OCI-LY3 (cell line): ENCODE results near the gene FAM174B.

Experiments
- H2AFZ ChIP-seq: fragments of 200-600, 300-600 bp; shearing (Covaris generic); 2 replicates; pipeline ENCODE4 v1.6.0; 2014; ENCODE audit warnings: antibody characterized with exemption, low read depth, low read length
- H3K27ac ChIP-seq: fragments of 200-600, 300-600 bp; sonication (generic); 2 replicates; pipeline ENCODE4 v1.5.1; 2014; ENCODE audit warnings: mild to moderate bottlenecking, low read length, moderate library complexity, mixed read lengths
- H3K27me3 ChIP-seq: fragments of 200-600, 300-600 bp; sonication (generic); 2 replicates; pipeline ENCODE4 v1.6.1; 2014; ENCODE audit warnings: low read depth, low read length, mixed read lengths
- H3K36me3 ChIP-seq: fragments of 200-600, 300-600 bp; sonication (generic); replicated peaks from 2 replicates; pipeline ENCODE3; 2014; ENCODE audit warnings: low read depth, low read length, mixed read lengths
- H3K4me1 ChIP-seq: fragments of 300-600, 200-600 bp; sonication (generic); 2 replicates; pipeline ENCODE4 v1.6.1; 2014; ENCODE audit warnings: low read length, mixed read lengths
- H3K4me2 ChIP-seq: fragments of 200-600, 300-600 bp; sonication (generic); 2 replicates; pipeline ENCODE4 v1.6.1; 2014; ENCODE audit warnings: low read length, mixed read lengths
- H3K4me3 ChIP-seq: fragments of 300-600, 200-600 bp; sonication (generic); 2 replicates; pipeline ENCODE4 v1.5.1; 2014; ENCODE audit warnings: antibody characterized with exemption, mild to moderate bottlenecking, low read length, moderate library complexity
- H3K79me2 ChIP-seq: fragments of 300-600, 200-600 bp; shearing (Covaris generic); 2 replicates; pipeline ENCODE4 v1.6.1; 2014; ENCODE audit warnings: mild to moderate bottlenecking, low read length, mixed read lengths
- H3K9ac ChIP-seq: fragments of 300-600, 200-600 bp; shearing (Covaris generic); 2 replicates; pipeline ENCODE4 v1.6.0; 2014; ENCODE audit warnings: mild to moderate bottlenecking, low read length, moderate library complexity
- H3K9me3 ChIP-seq: fragments of 200-600, 300-600 bp; shearing (Covaris generic); 2 replicates; pipeline ENCODE4 v1.6.1; 2014; ENCODE audit warnings: low read length, mixed read lengths; ENCODE audit not compliant: insufficient read depth
- H4K20me1 ChIP-seq: fragments of 200-600, 300-600 bp; sonication (generic); 2 replicates; pipeline ENCODE4 v1.6.1; 2016; ENCODE audit warnings: low read length, mixed read lengths; ENCODE audit not compliant: insufficient read depth
- EZH2phosphoT487 ChIP-seq: fragments of 200-600 bp; shearing (Covaris generic); IDR thresholded peaks from 2 replicates; pipeline ENCODE4 v1.6.1; 2018; ENCODE audit warnings: antibody characterized with exemption, mixed run types, low read depth
- TF ChIP-seq, protein P1 (sequence below): fragments of 200-600, 300-600 bp; sonication (generic); IDR thresholded peaks from 2 replicates; pipeline ENCODE4 v1.5.1; 2014; ENCODE audit warnings: antibody characterized with exemption, low read length, low read depth

The FAM174B gene

DNA sequence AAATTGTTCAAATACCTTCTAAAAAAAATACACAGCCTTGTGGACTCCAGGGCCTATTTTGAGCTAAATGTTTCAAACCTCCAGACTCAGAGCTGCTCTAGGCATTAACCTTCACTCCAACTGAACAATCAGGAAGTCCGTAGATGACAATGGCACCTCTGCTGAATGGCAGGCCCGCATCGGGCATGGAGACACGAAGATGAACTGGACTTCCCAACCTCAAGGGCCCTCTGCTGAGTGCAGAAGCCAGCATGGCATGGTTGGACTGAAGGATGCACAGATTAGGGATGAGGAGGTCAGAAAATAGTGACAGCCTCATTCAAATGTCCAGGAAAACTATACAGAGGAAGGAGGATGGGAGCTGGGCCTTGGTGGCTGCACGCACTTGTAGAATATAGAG, 2.2 kb downstream of the FAM174B start:
- Histone ChIP-seq H3K4me1 (no peaks in the 10 kb centered on the region), H2AFZ (no peak overlapping the region), H3K4me3 (no peak overlapping the region), H3K27ac (no peak overlapping the region), H3K36me3 (no peaks in the 10 kb centered on the region), H3K4me2 (no peak overlapping the region), H4K20me1 (no peaks in the 10 kb centered on the region), H3K79me2 (no peaks in the 10 kb centered on the region), H3K9ac (no peak overlapping the region), H3K9me3 (no peaks in the 10 kb centered on the region), H3K27me3 (peaks cover 16% of the 10 kb centered on the region)
- TF ChIP-seq, protein P1, sequence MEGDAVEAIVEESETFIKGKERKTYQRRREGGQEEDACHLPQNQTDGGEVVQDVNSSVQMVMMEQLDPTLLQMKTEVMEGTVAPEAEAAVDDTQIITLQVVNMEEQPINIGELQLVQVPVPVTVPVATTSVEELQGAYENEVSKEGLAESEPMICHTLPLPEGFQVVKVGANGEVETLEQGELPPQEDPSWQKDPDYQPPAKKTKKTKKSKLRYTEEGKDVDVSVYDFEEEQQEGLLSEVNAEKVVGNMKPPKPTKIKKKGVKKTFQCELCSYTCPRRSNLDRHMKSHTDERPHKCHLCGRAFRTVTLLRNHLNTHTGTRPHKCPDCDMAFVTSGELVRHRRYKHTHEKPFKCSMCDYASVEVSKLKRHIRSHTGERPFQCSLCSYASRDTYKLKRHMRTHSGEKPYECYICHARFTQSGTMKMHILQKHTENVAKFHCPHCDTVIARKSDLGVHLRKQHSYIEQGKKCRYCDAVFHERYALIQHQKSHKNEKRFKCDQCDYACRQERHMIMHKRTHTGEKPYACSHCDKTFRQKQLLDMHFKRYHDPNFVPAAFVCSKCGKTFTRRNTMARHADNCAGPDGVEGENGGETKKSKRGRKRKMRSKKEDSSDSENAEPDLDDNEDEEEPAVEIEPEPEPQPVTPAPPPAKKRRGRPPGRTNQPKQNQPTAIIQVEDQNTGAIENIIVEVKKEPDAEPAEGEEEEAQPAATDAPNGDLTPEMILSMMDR = no peak
- no peak for TF ChIP-seq EZH2phosphoT487

DNA sequence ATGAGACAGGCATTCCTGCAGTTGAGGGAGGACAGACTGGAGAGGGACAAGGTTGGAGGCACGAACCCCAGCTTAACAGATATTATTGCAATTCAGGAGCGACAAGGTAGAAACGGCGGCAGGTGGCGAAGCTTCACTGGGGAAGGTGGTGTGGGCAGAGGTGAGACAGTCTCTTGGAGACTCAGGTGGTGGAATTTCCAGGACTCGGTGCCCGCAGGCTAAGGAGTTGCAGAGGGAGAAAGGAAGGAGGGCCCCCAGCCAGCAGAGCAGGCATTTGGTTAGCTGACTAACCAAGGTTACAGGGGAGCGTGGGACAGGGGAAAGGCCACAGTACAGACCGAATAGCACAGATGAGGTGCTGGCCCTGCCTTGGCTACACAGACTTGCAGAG, 3.0 kb downstream of the FAM174B start:
- Histone ChIP-seq H3K9me3 (no peaks in the 10 kb centered on the region), H2AFZ (no peak overlapping the region), H3K36me3 (no peaks in the 10 kb centered on the region), H3K9ac (no peak overlapping the region), H3K4me3 (no peak overlapping the region), H3K79me2 (no peaks in the 10 kb centered on the region), H3K27ac (no peak overlapping the region), H4K20me1 (no peaks in the 10 kb centered on the region), H3K4me2 (no peak overlapping the region), H3K4me1 (no peaks in the 10 kb centered on the region), H3K27me3 (peaks cover 16% of the 10 kb centered on the region)
- TF ChIP-seq, protein P1 = no peak
- TF ChIP-seq EZH2phosphoT487 = no peak

DNA sequence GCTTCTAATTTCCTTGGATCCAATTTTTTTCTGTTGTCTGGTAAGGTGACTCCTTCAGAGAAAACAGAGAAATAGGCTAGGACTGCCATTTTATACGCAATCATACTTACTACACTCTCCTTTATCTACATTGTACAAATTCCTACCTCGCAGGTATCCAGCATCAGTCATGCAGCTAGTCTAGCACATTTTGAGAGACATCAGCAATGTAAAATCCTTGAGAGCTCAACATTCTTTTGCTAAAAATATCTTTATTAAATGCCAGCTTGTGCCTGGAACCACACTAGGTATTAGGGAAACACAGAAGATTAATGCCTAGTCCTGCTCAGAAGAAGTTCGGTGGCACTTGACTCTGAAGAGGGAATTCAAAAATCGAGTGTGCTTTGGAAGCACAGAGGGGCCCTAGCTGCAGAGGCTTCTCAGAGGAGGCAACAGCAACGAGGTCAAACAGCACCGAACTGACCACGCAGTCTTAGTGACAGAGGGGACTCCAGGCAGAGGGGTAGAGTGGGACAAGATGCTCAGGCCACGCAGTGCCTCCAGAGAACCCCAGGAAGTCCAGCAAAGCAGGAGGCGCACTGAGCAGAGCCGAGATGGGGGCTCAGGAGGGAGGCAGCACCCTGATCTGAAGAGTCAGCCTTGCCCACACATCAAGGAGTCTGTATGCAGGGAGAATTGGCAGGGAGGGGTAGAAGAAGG, 3.5 kb downstream of the FAM174B start:
- Histone ChIP-seq H3K27me3 (peaks cover 16% of the 10 kb centered on the region), H2AFZ (no peak overlapping the region), H3K4me2 (no peak overlapping the region), H3K27ac (no peak overlapping the region), H3K9me3 (no peaks in the 10 kb centered on the region), H3K9ac (no peak overlapping the region), H3K36me3 (no peaks in the 10 kb centered on the region), H4K20me1 (no peaks in the 10 kb centered on the region), H3K4me3 (no peak overlapping the region), H3K4me1 (no peaks in the 10 kb centered on the region), H3K79me2 (no peaks in the 10 kb centered on the region)
- TF ChIP-seq, protein P1 = no peak
- TF ChIP-seq EZH2phosphoT487 = no peak

DNA sequence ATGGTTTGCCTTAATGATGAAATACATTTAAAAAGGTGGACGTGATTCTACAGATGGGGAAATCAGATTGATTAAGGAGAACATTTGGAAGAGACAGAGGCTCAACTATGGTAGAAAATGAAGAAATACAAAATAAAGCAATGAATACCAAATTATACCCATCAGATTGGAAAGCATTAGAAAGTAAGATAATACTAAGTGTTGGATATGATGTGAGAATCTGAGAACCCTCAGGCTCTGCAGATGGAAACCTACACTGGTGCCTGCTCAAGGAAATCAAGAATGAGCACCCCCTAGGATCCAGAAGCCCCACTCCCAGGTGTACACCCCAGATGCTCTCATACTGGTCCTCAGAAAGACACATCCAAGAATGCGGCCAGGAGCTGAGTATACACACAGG, 4.6 kb downstream of the FAM174B start:
- H3K27ac ChIP-seq = no peak overlapping the region
- no peaks in the 10 kb centered on the region for H4K20me1 ChIP-seq
- no peak overlapping the region for H3K4me3 ChIP-seq
- H3K9ac ChIP-seq = no peak overlapping the region
- H3K4me2 ChIP-seq = no peak overlapping the region
- no peaks in the 10 kb centered on the region for H3K79me2 ChIP-seq
- no peak for TF ChIP-seq EZH2phosphoT487
- TF ChIP-seq, protein P1 = no peak
- peaks cover 16% of the 10 kb centered on the region for H3K27me3 ChIP-seq
- no peaks in the 10 kb centered on the region for H3K4me1 ChIP-seq
- H3K9me3 ChIP-seq = no peaks in the 10 kb centered on the region
- H2AFZ ChIP-seq = no peak overlapping the region
- H3K36me3 ChIP-seq = no peaks in the 10 kb centered on the region
